Testis (tissue), 2 donors: ENCODE data around the gene PCDHGA11.

Experiments used
- POLR2A ChIP-seq: fragments of 450-650 bp; IDR thresholded peaks from one replicate; pipeline ENCODE4 v1.6.1; 2017; ENCODE audit warnings: antibody characterized with exemption, mild to moderate bottlenecking, moderate library complexity
- TF ChIP-seq, protein P1 (sequence below), 3 experiments: fragments of 450-650 bp in 2 of 3; fragments of 200-600 bp in 1 of 3; sonication (generic) in 1 of 3; IDR thresholded peaks; one replicate each; pipeline ENCODE4 v1.5.1; 2016 to 2019; ENCODE audit warnings: antibody characterized with exemption in 3 of 3, mild to moderate bottlenecking in 2 of 3, moderate library complexity in 1 of 3

DNA sequence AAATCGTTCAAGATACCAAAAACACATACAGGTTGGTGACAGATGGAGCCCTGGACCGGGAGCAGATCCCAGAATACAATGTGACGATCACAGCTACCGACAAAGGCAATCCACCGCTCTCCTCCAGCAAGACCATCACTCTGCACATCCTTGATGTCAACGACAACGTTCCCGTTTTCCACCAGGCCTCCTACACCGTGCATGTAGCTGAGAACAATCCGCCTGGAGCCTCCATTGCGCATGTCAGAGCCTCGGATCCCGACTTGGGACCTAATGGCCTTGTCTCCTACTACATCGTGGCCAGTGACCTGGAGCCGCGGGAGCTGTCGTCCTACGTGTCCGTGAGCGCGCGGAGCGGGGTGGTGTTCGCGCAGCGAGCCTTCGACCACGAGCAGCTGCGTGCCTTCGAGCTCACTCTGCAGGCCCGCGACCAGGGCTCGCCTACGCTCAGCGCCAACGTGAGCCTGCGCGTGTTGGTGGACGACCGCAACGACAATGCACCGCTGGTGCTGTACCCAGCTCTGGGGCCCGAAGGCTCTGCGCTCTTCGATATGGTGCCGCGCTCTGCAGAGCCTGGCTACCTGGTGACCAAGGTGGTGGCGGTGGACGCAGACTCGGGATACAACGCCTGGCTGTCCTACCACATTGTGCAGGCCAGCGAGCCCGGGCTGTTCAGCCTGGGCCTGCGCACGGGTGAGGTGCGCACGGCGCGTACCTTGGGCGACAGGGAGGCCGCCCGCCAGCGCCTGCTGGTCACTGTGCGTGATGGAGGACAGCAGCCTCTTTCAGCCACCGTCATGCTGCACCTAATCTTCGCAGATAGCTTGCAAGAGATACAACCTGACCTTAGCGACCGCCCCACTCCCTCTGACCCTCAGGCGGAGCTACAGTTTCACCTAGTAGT lies 49.0 kb upstream of the PCDHGA11 start:
- TF ChIP-seq, protein P1, sequence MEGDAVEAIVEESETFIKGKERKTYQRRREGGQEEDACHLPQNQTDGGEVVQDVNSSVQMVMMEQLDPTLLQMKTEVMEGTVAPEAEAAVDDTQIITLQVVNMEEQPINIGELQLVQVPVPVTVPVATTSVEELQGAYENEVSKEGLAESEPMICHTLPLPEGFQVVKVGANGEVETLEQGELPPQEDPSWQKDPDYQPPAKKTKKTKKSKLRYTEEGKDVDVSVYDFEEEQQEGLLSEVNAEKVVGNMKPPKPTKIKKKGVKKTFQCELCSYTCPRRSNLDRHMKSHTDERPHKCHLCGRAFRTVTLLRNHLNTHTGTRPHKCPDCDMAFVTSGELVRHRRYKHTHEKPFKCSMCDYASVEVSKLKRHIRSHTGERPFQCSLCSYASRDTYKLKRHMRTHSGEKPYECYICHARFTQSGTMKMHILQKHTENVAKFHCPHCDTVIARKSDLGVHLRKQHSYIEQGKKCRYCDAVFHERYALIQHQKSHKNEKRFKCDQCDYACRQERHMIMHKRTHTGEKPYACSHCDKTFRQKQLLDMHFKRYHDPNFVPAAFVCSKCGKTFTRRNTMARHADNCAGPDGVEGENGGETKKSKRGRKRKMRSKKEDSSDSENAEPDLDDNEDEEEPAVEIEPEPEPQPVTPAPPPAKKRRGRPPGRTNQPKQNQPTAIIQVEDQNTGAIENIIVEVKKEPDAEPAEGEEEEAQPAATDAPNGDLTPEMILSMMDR (IDR thresholded peaks at IDR 0.05) = no peak
- TF ChIP-seq POLR2A = no peak
